BLaER1 (cell line): ENCODE measurements around the gene ZNF182.

Experiments
- H3K27ac ChIP-seq: shearing (Covaris generic); formaldehyde crosslinking; 2 replicates; pipeline ENCODE4 v1.8.1; 2022
- H3K27me3 ChIP-seq: shearing (Covaris generic); formaldehyde crosslinking; 2 replicates; pipeline ENCODE4 v1.8.1; 2022
- H3K36me3 ChIP-seq: shearing (Covaris generic); formaldehyde crosslinking; 2 replicates; pipeline ENCODE4 v1.8.1; 2022
- H3K4me1 ChIP-seq: shearing (Covaris generic); formaldehyde crosslinking; 2 replicates; pipeline ENCODE4 v1.8.1; 2022
- H3K4me2 ChIP-seq: shearing (Covaris generic); formaldehyde crosslinking; 2 replicates; pipeline ENCODE4 v1.8.1; 2022
- H3K4me3 ChIP-seq: shearing (Covaris generic); formaldehyde crosslinking; 2 replicates; pipeline ENCODE4 v1.8.1; 2022
- H3K9ac ChIP-seq: shearing (Covaris generic); formaldehyde crosslinking; 2 replicates; pipeline ENCODE4 v1.8.1; 2022
- H3K9me3 ChIP-seq: shearing (Covaris generic); formaldehyde crosslinking; 2 replicates; pipeline ENCODE4 v1.8.1; 2022
- H4K20me1 ChIP-seq: shearing (Covaris generic); formaldehyde crosslinking; 2 replicates; pipeline ENCODE4 v1.8.1; 2022
- Cebpa-rat ChIP-seq: shearing (Covaris generic); IDR thresholded peaks from 2 replicates; pipeline ENCODE4 v1.8.1; 2022

The ZNF182 gene

DNA sequence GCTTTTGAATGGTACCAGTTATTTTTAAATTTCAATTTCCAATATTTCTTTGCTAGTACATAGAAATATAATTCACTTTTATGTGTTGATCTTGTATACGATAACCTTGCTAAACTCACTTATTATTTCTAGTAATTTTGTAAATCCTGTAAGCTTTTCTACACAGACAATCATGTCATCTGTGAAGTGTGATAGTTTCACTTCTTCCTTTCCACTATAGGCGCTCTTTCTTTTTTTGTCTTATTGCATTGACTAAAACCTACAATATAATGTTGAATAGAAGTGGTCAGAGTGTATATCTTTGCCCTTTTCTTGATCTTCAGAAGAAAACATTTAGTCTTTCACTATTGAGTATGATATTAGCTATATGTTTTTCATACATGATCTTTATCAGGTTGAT, 76.6 kb downstream of the ZNF182 start:
- H3K36me3 ChIP-seq = no peaks in the 10 kb centered on the region
- no peak overlapping the region for H3K4me2 ChIP-seq
- H4K20me1 ChIP-seq = no peaks in the 10 kb centered on the region
- no peaks in the 10 kb centered on the region for H3K9me3 ChIP-seq
- H3K27me3 ChIP-seq = peaks cover 48% of the 10 kb centered on the region
- no peak overlapping the region for H3K9ac ChIP-seq
- no peak overlapping the region for H3K27ac ChIP-seq
- no peak overlapping the region for H3K4me3 ChIP-seq
- no peak for TF ChIP-seq Cebpa-rat
- no peaks in the 10 kb centered on the region for H3K4me1 ChIP-seq
